PFSK-1 (cell line): ENCODE results near the gene EFR3B.

ENCODE experiments used
- FOXP2 ChIP-seq: optimal IDR thresholded peaks from 2 replicates; pipeline ENCODE3; 2011; ENCODE audit warnings: borderline replicate concordance, control low read depth, inconsistent platforms; ENCODE audit not compliant: insufficient read depth; ENCODE audit errors: extremely low read length, extremely low read depth
- POLR2AphosphoS5 ChIP-seq: IDR thresholded peaks from 2 replicates; pipeline ENCODE4 v1.6.1; 2012; ENCODE audit warnings: low read depth, mild to moderate bottlenecking, control low read depth, low read length, moderate library complexity
- SIN3A ChIP-seq: IDR thresholded peaks from 2 replicates; pipeline ENCODE4 v1.6.1; 2012; ENCODE audit warnings: mild to moderate bottlenecking, low read length, moderate library complexity, borderline replicate concordance; ENCODE audit not compliant: insufficient read depth
- TAF1 ChIP-seq: IDR thresholded peaks from 2 replicates; pipeline ENCODE4 v1.6.1; 2012; ENCODE audit warnings: low read length, control low read depth, borderline replicate concordance; ENCODE audit not compliant: insufficient read depth
- TF ChIP-seq, protein P1 (sequence below), 2 experiments: IDR thresholded peaks; 2 replicates each; pipeline versions ENCODE4 v1.6.1 to v1.8.0; 2011 to 2012; ENCODE audit warnings: low read depth in 2 of 2, low read length in 2 of 2, control low read depth in 1 of 2, inconsistent platforms in 1 of 2, mild to moderate bottlenecking in 1 of 2, moderate library complexity in 1 of 2; ENCODE audit not compliant: insufficient read depth in 1 of 2

EFR3B gene

DNA sequence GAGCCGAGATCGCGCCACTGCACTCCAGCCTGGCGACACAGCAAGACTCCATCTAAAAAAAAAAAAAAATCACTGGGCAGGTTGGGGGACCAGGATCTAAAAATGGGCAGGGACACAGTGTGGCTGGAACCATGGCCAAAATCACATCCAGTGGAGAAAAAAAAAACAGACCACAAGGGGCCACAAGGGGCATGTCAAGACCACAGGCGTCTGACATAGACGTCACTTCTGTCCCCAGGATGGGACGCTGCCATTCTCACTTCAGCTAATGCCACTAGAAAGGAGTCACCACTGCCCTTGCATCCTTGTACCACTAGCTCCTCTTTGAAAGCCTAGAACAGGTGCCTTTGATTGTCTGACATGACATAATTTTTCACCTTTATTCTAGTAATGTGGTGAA is 129.0 kb downstream of the EFR3B start:
- TF ChIP-seq SIN3A (no peak), TAF1 (no peak), POLR2AphosphoS5 (no peak), FOXP2 (no peak)

DNA sequence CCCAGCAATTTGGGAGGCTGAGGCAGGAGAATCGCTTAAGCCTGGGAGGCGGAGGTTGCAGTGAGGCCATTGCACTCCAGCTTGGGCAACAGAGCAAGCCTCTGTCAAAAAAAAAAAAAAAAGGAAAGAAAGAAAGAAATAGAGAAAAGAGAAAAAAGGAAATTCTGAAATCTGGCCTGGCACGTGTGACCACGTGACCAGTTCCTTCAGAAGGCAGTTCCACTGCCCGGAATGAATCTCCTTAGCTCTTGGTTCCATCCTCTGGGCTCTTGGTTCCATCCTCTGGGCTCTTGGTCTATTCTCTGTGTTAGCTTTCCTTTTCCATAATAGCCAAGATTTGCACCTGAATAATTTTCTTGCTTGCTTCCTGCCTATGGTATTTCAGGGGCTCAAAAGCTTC is 131.8 kb downstream of the EFR3B start:
- TF ChIP-seq SIN3A = no peak

DNA sequence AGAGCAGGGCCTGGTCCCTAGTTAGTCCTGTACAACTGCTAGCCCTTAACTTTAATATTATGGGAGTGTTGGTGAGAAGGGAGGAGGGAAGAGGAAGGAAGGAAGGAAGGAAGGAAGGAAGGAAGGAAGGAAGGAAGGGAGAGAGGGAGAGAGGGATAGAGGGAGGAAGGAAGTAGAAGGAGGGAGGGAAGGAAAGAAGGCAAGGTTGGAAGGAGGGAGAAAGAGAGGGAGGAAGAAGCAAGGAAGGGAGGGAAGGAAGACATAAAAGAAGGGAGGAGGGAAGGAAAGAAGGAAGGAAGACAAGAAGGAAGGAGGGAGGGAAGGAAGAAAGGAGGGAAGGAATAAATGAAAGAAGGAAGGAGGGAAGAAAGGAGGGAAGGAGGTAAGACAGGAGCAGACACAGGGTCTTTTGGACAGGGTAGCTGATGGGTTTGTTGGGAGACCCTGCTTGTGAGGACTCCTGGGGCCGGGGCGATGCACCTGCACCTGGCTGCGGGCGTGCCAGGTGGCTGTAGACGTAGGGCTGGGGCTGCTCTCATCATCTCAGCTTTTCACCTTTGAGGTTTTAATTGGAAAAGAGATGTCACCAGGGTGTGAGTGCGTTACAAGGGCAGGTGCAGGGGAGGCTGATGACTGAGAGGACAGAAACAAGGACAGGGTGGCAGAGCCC is 132.5 kb downstream of the EFR3B start:
- TF ChIP-seq SIN3A (no peak), TAF1 (no peak), FOXP2 (no peak), POLR2AphosphoS5 (no peak)
- TF ChIP-seq, protein P1, sequence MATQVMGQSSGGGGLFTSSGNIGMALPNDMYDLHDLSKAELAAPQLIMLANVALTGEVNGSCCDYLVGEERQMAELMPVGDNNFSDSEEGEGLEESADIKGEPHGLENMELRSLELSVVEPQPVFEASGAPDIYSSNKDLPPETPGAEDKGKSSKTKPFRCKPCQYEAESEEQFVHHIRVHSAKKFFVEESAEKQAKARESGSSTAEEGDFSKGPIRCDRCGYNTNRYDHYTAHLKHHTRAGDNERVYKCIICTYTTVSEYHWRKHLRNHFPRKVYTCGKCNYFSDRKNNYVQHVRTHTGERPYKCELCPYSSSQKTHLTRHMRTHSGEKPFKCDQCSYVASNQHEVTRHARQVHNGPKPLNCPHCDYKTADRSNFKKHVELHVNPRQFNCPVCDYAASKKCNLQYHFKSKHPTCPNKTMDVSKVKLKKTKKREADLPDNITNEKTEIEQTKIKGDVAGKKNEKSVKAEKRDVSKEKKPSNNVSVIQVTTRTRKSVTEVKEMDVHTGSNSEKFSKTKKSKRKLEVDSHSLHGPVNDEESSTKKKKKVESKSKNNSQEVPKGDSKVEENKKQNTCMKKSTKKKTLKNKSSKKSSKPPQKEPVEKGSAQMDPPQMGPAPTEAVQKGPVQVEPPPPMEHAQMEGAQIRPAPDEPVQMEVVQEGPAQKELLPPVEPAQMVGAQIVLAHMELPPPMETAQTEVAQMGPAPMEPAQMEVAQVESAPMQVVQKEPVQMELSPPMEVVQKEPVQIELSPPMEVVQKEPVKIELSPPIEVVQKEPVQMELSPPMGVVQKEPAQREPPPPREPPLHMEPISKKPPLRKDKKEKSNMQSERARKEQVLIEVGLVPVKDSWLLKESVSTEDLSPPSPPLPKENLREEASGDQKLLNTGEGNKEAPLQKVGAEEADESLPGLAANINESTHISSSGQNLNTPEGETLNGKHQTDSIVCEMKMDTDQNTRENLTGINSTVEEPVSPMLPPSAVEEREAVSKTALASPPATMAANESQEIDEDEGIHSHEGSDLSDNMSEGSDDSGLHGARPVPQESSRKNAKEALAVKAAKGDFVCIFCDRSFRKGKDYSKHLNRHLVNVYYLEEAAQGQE (IDR thresholded peaks at IDR 0.05; ENCODE audit: insufficient read depth in 1 of 2, low read depth in 2 of 2, low read length in 2 of 2) = no peak

DNA sequence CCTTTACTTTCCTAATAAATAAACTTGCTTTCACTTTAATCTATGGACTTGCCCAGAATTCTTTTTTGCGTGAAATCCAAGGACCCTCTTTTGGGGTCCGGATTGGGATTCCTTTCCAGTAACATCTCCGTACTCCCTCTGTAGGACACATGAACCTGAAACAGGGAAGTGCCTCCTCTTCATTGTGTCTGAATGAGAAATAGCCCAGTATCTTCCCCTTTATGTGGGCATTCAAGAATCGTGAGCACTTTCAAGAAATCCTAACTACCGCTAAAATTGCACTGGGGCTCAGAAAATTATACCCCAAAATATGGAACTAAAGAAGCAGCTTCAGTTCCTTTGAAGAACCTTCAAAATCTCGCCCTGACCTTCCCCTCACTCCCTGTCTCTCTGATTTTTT is 134.3 kb downstream of the EFR3B start:
- TF ChIP-seq POLR2AphosphoS5 (no peak), TAF1 (no peak), SIN3A (no peak), FOXP2 (no peak)
- TF ChIP-seq, protein P1 (IDR thresholded peaks at IDR 0.05; ENCODE audit: insufficient read depth in 1 of 2, low read depth in 2 of 2, low read length in 2 of 2) = no peak

DNA sequence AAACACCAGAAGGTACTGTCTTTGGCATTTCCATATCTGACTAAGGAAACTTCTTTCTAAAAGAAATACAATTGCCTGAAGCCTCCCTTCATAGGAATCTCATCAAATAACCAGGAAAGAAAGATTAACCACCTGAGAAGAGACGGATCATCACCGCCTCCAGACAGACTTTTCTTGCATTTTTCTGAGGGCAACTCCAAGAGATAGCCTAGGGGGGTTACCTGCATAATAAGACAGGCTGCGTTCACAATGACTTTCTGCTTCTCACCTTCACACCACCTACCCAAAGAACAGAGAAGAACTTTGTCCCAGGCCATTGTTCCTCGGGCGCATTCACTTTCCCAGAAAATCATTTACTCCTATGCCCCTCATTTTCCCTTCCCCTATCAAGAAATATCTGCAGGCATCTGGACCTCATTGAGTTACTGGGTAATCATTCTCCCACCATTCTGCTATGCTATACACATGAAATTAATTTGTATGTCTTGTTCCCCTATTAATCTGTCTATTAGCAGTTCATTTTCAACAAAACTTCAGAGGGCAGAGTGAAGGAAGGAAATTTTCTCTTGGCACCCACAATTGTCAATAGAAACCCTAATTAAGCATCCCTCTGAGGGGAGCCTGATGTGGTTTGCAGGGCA is 134.8 kb downstream of the EFR3B start:
- TF ChIP-seq, protein P1 (IDR thresholded peaks at IDR 0.05; ENCODE audit: insufficient read depth in 1 of 2, low read depth in 2 of 2, low read length in 2 of 2) = no peak
- no peak for TF ChIP-seq SIN3A
- no peak for TF ChIP-seq FOXP2
- no peak for TF ChIP-seq TAF1
- no peak for TF ChIP-seq POLR2AphosphoS5

DNA sequence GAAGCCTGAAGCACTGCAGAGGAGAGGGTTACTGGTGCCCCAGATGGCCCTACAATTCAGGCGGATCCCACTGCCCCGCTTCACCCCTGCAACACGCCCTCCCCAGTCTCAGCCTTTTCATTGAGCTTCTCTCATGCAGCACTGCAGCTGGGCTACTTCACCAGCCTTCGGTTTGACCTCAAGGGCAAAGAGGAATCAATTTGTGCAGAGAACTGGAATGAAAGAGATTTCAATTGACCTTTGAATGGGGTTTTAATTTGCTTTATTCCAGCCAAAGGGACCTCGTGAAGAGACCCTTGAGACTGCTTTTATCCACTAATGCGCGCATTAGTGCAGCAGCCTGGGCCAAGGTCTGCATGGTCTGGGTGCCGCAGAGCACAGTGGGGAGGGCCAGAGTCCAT is 135.3 kb downstream of the EFR3B start:
- TF ChIP-seq, protein P1 (IDR thresholded peaks at IDR 0.05; ENCODE audit: insufficient read depth in 1 of 2, low read depth in 2 of 2, low read length in 2 of 2) = no peak
- TF ChIP-seq POLR2AphosphoS5 (no peak), TAF1 (no peak), FOXP2 (no peak), SIN3A (no peak)
